ENCODE measurements around the gene INCENP. TPM values are rescaled to one million over a fixed set of nuclear protein-coding genes. Genes with fewer than 3 reads are reported as not detected.

INCENP gene
- polyA plus RNA-seq, 1 donor (not counting 4 experiments of a cell fraction or from before 2014, with no cell fraction given) = 12.7 TPM

DNA sequence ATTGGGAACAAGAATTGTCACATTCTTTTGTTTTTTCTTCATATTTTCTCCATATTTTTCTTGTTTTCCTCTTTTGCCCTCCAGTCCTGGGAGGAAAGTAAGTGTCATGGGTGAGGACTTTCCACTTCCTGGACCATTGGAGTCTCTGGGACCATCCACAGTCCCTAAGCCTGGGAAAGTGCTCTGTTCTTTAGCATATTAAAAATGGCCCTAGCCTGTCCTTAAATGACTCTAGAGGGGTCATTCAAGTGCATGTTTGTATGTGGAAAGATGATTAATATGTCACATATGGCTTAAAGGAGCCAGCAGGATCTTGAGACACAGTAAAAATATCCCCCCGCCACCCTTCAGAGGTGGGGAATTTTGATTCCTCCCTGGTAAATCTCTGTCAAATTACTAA lies 46.1 kb downstream of the INCENP start:
- no peak overlapping the region for H2AFZ ChIP-seq (ENCODE audit: control insufficient read depth, low read length)

DNA sequence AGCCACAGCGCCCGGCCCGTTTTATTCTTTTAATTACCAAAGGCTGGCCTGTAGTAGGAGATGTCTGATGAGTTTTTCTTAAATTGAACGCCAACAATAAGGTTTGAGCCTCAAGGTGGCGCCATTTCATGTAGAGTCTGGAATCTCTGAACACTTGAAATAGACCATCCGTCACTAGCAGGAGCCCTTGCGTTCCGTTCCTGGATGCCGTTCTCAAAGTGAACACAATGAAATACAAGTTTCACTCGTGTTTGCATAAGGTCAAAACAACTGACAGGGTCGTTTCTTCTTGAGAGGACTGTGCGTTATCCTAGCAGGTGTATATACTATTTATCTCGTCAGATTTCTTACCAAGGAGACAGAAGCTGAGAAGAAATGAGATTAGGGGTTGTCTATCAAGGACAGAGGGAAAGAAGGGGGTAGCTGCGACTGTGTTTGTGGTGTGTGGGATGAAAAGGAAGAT lies 47.5 kb downstream of the INCENP start:
- Histone ChIP-seq H2AFZ (ENCODE audit: control insufficient read depth, low read length) (no peak overlapping the region), H3K27ac (ENCODE audit: control insufficient read depth, insufficient read depth, low read length) (no peak overlapping the region), H3K4me1 (ENCODE audit: control insufficient read depth, extremely low read depth, insufficient read depth, low read length) (no peaks in the 10 kb centered on the region), H3K9me1 (ENCODE audit: control insufficient read depth, extremely low read depth, insufficient read depth, low read length) (no peaks in the 10 kb centered on the region), H3K9ac (ENCODE audit: control insufficient read depth, extremely low read depth, insufficient read depth, low read length) (no peak overlapping the region), H3K4me2 (ENCODE audit: control insufficient read depth, extremely low read depth, insufficient read depth, low read depth, low read length) (no peak overlapping the region), H3K79me2 (ENCODE audit: control insufficient read depth, insufficient read depth, low read length) (no peaks in the 10 kb centered on the region), H3K9me3 (ENCODE audit: control insufficient read depth, low read depth, low read length) (no peaks in the 10 kb centered on the region), H3K27me3 (ENCODE audit: control insufficient read depth, extremely low read depth, insufficient read depth, low read length) (peaks cover 6% of the 10 kb centered on the region), H3K36me3 (ENCODE audit: control insufficient read depth in 2 of 2, extremely low read depth in 1 of 2, insufficient read depth in 2 of 2, low read length in 2 of 2) (no peaks in the 10 kb centered on the region), H3K4me3 (ENCODE audit: control insufficient read depth in 2 of 3, extremely low read depth in 1 of 3, insufficient read depth in 2 of 3, low read depth in 1 of 3, low read length in 3 of 3) (no peak overlapping the region), H4K20me1 (ENCODE audit: control insufficient read depth, extremely low read depth, insufficient read depth, low read length) (no peaks in the 10 kb centered on the region)
- DNase-seq (ENCODE audit: low read depth, low spot score) (peak; percentile 13), FAIRE-seq (peak; percentile 60)
- dilution Hi-C loops (cut with MboI; ENCODE audit: extremely low pct_ligation_motif_present, low sequenced_read_pairs) = no loop called here
- TF ChIP-seq, protein P1, sequence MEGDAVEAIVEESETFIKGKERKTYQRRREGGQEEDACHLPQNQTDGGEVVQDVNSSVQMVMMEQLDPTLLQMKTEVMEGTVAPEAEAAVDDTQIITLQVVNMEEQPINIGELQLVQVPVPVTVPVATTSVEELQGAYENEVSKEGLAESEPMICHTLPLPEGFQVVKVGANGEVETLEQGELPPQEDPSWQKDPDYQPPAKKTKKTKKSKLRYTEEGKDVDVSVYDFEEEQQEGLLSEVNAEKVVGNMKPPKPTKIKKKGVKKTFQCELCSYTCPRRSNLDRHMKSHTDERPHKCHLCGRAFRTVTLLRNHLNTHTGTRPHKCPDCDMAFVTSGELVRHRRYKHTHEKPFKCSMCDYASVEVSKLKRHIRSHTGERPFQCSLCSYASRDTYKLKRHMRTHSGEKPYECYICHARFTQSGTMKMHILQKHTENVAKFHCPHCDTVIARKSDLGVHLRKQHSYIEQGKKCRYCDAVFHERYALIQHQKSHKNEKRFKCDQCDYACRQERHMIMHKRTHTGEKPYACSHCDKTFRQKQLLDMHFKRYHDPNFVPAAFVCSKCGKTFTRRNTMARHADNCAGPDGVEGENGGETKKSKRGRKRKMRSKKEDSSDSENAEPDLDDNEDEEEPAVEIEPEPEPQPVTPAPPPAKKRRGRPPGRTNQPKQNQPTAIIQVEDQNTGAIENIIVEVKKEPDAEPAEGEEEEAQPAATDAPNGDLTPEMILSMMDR (optimal IDR thresholded peaks at IDR 0.05 in 1 of 3, IDR thresholded peaks at IDR 0.05 in 1 of 3, conservative IDR thresholded peaks at IDR 0.05 in 1 of 3; ENCODE audit: extremely low read depth in 1 of 3, insufficient read depth in 2 of 3, low read length in 3 of 3) = peak; percentile 63 to 68 (median 66)
- TF ChIP-seq EZH2 (IDR thresholded peaks at IDR 0.05; ENCODE audit: low read length) = no peak

More for the DNA sequence above, 46.1 kb downstream of the INCENP start:
- H3K27ac ChIP-seq (ENCODE audit: control insufficient read depth, insufficient read depth, low read length) = no peak overlapping the region
- no peaks in the 10 kb centered on the region for H3K36me3 ChIP-seq (ENCODE audit: control insufficient read depth in 2 of 2, extremely low read depth in 1 of 2, insufficient read depth in 2 of 2, low read length in 2 of 2)
- FAIRE-seq = no peak
- no peak overlapping the region for H3K4me2 ChIP-seq (ENCODE audit: control insufficient read depth, extremely low read depth, insufficient read depth, low read depth, low read length)
- H3K9ac ChIP-seq (ENCODE audit: control insufficient read depth, extremely low read depth, insufficient read depth, low read length) = no peak overlapping the region
- H4K20me1 ChIP-seq (ENCODE audit: control insufficient read depth, extremely low read depth, insufficient read depth, low read length) = no peaks in the 10 kb centered on the region
- no peaks in the 10 kb centered on the region for H3K9me3 ChIP-seq (ENCODE audit: control insufficient read depth, low read depth, low read length)
- no peak overlapping the region for H3K4me3 ChIP-seq (ENCODE audit: control insufficient read depth in 2 of 3, extremely low read depth in 1 of 3, insufficient read depth in 2 of 3, low read depth in 1 of 3, low read length in 3 of 3)
- no peaks in the 10 kb centered on the region for H3K79me2 ChIP-seq (ENCODE audit: control insufficient read depth, insufficient read depth, low read length)
- TF ChIP-seq, protein P1 (optimal IDR thresholded peaks at IDR 0.05 in 1 of 3, IDR thresholded peaks at IDR 0.05 in 1 of 3, conservative IDR thresholded peaks at IDR 0.05 in 1 of 3; ENCODE audit: extremely low read depth in 1 of 3, insufficient read depth in 2 of 3, low read length in 3 of 3) = no peak
- no peak for TF ChIP-seq EZH2 (IDR thresholded peaks at IDR 0.05; ENCODE audit: low read length)
- H3K4me1 ChIP-seq (ENCODE audit: control insufficient read depth, extremely low read depth, insufficient read depth, low read length) = no peaks in the 10 kb centered on the region
- peaks cover 6% of the 10 kb centered on the region for H3K27me3 ChIP-seq (ENCODE audit: control insufficient read depth, extremely low read depth, insufficient read depth, low read length)
- dilution Hi-C loops (cut with MboI; ENCODE audit: extremely low pct_ligation_motif_present, low sequenced_read_pairs) = no loop called here
- no peak for DNase-seq (ENCODE audit: low read depth, low spot score)
- no peaks in the 10 kb centered on the region for H3K9me1 ChIP-seq (ENCODE audit: control insufficient read depth, extremely low read depth, insufficient read depth, low read length)

Data from keratinocyte (primary cell).